SK-N-SH treated with all-trans-retinoic acid at 6 μM for 48 hours (cell line): ENCODE results near the gene MGLL.

ENCODE experiments used
- ATAC-seq: fragments of 200-7000 bp; cut with Tn5 transposase; 3 replicates; pipeline ENCODE4 v1.9.1; 2020; ENCODE audit warnings: mild to moderate bottlenecking, moderate library complexity
- ARNTL ChIP-seq: fragments of 450-650 bp; formaldehyde crosslinking; IDR thresholded peaks from 2 replicates; pipeline ENCODE4 v1.5.0; 2020; ENCODE audit warnings: low read depth, mild to moderate bottlenecking, moderate library complexity, borderline replicate concordance
- BACH2 ChIP-seq: fragments of 250-450 bp; sonication (Bioruptor Pico); IDR thresholded peaks from 2 replicates; pipeline ENCODE4 v1.9.0; 2021; ENCODE audit warnings: mild to moderate bottlenecking, borderline replicate concordance
- CREB5 ChIP-seq: fragments of 250-450 bp; sonication (Bioruptor Pico); IDR thresholded peaks from 2 replicates; pipeline ENCODE4 v1.5.1; 2020; ENCODE audit warnings: low read depth, mild to moderate bottlenecking, moderate library complexity
- CSDC2 ChIP-seq: fragments of 250-450 bp; sonication (Bioruptor Pico); IDR thresholded peaks from 2 replicates; pipeline ENCODE4 v1.5.0; 2020; ENCODE audit warnings: mild to moderate bottlenecking, moderate library complexity
- CSRNP3 ChIP-seq: fragments of 250-450 bp; sonication (Bioruptor Pico); IDR thresholded peaks from 2 replicates; pipeline ENCODE4 v1.5.1; 2021; ENCODE audit warnings: mild to moderate bottlenecking, moderate library complexity
- ESRRG ChIP-seq: fragments of 250-450 bp; sonication (Bioruptor Pico); IDR thresholded peaks from 2 replicates; pipeline ENCODE4 v1.6.1; 2021; ENCODE audit warnings: mild to moderate bottlenecking
- POU6F1 ChIP-seq: fragments of 250-450 bp; sonication (Bioruptor Pico); IDR thresholded peaks from 2 replicates; pipeline ENCODE4 v1.8.0; 2021; ENCODE audit warnings: low read depth, mild to moderate bottlenecking, moderate library complexity, borderline replicate concordance
- PPARA ChIP-seq: fragments of 250-450 bp; sonication (Bioruptor Pico); IDR thresholded peaks from 2 replicates; pipeline ENCODE4 v1.5.0; 2020; ENCODE audit warnings: mild to moderate bottlenecking, borderline replicate concordance
- RARB ChIP-seq: fragments of 250-450 bp; sonication (Bioruptor Pico); IDR thresholded peaks from 2 replicates; pipeline ENCODE4 v1.8.0; 2021; ENCODE audit warnings: mild to moderate bottlenecking, moderate library complexity
- SNAI2 ChIP-seq: fragments of 250-450 bp; sonication (Bioruptor Pico); IDR thresholded peaks from 2 replicates; pipeline ENCODE4 v1.5.0; 2020; ENCODE audit warnings: mild to moderate bottlenecking, moderate library complexity
- TCF4 ChIP-seq: fragments of 250-450 bp; sonication (Bioruptor Pico); IDR thresholded peaks from 2 replicates; pipeline ENCODE4 v1.8.0; 2021; ENCODE audit warnings: mild to moderate bottlenecking, moderate library complexity, borderline replicate concordance
- TOX ChIP-seq: fragments of 250-450 bp; sonication (Bioruptor Pico); IDR thresholded peaks from 2 replicates; pipeline ENCODE4 v1.8.0; 2021; ENCODE audit warnings: mild to moderate bottlenecking, moderate library complexity, borderline replicate concordance
- TSHZ2 ChIP-seq: fragments of 250-450 bp; sonication (Bioruptor Pico); IDR thresholded peaks from 2 replicates; pipeline ENCODE4 v1.5.0; 2020; ENCODE audit warnings: mild to moderate bottlenecking, moderate library complexity
- ZC3H10 ChIP-seq: fragments of 250-450 bp; sonication (Bioruptor Pico); IDR thresholded peaks from 2 replicates; pipeline ENCODE4 v1.5.1; 2021; ENCODE audit warnings: mild to moderate bottlenecking, moderate library complexity
- ZFP3 ChIP-seq: fragments of 250-450 bp; sonication (Bioruptor Pico); IDR thresholded peaks from 2 replicates; pipeline ENCODE4 v1.5.0; 2020; ENCODE audit warnings: mild to moderate bottlenecking, moderate library complexity
- ZFP30 ChIP-seq: fragments of 450-650 bp; formaldehyde crosslinking; IDR thresholded peaks from 2 replicates; pipeline ENCODE4 v1.5.0; 2022; ENCODE audit warnings: mild to moderate bottlenecking, moderate library complexity
- ZNF70 ChIP-seq: fragments of 450-650 bp; formaldehyde crosslinking; IDR thresholded peaks from 2 replicates; pipeline ENCODE4 v1.5.0; 2020; ENCODE audit warnings: mild to moderate bottlenecking, moderate library complexity
- ZNF8 ChIP-seq: fragments of 450-650 bp; formaldehyde crosslinking; IDR thresholded peaks from 2 replicates; pipeline ENCODE4 v1.5.0; 2020; ENCODE audit warnings: mild to moderate bottlenecking, moderate library complexity
- TF ChIP-seq, protein P1 (sequence below): fragments of 250-450 bp; sonication (Bioruptor Pico); IDR thresholded peaks from 2 replicates; pipeline ENCODE4 v1.8.0; 2020; ENCODE audit warnings: mild to moderate bottlenecking, moderate library complexity, borderline replicate concordance

MGLL gene

GRCh38 chr3:127710155-127710941, 112.0 kb downstream of the MGLL start:
- ATAC-seq: no peak
- TF ChIP-seq ARNTL (CRISPR knock-in tag) (no peak), RARB (CRISPR knock-in tag) (no peak), CREB5 (CRISPR knock-in tag) (no peak), ESRRG (no peak), ZNF70 (no peak), POU6F1 (CRISPR knock-in tag) (no peak), TOX (CRISPR knock-in tag) (no peak), BACH2 (CRISPR knock-in tag) (no peak)

GRCh38 chr3:127709320-127710060, 112.8 kb downstream of the MGLL start:
- ATAC-seq: no peak
- no peak for TF ChIP-seq POU6F1 (CRISPR knock-in tag)
- no peak for TF ChIP-seq CSDC2 (CRISPR knock-in tag)

- no peak for ATAC-seq
- TF ChIP-seq TSHZ2 (CRISPR knock-in tag): no peak
- no peak for TF ChIP-seq ZFP3 (CRISPR knock-in tag)
- TF ChIP-seq ZC3H10: no peak
- TF ChIP-seq ARNTL (CRISPR knock-in tag): no peak
- TF ChIP-seq TCF4 (CRISPR knock-in tag): no peak
- TF ChIP-seq RARB (CRISPR knock-in tag): no peak
- no peak for TF ChIP-seq PPARA (CRISPR knock-in tag)
- TF ChIP-seq TOX (CRISPR knock-in tag): no peak
- TF ChIP-seq ZFP30 (CRISPR knock-in tag): no peak
- no peak for TF ChIP-seq BACH2 (CRISPR knock-in tag)
- no peak for TF ChIP-seq CSRNP3 (CRISPR knock-in tag)
- no peak for TF ChIP-seq ZNF70
- no peak for TF ChIP-seq SNAI2 (CRISPR knock-in tag)
- TF ChIP-seq ZNF8 (CRISPR knock-in tag): no peak
- TF ChIP-seq, protein P1, sequence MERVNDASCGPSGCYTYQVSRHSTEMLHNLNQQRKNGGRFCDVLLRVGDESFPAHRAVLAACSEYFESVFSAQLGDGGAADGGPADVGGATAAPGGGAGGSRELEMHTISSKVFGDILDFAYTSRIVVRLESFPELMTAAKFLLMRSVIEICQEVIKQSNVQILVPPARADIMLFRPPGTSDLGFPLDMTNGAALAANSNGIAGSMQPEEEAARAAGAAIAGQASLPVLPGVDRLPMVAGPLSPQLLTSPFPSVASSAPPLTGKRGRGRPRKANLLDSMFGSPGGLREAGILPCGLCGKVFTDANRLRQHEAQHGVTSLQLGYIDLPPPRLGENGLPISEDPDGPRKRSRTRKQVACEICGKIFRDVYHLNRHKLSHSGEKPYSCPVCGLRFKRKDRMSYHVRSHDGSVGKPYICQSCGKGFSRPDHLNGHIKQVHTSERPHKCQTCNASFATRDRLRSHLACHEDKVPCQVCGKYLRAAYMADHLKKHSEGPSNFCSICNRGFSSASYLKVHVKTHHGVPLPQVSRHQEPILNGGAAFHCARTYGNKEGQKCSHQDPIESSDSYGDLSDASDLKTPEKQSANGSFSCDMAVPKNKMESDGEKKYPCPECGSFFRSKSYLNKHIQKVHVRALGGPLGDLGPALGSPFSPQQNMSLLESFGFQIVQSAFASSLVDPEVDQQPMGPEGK: no peak
- TF ChIP-seq CSDC2 (CRISPR knock-in tag): no peak
Observed at GRCh38 chr3:127708837-127709236, 113.5 kb downstream of the MGLL start.
